Neural progenitor cell (in vitro differentiated cells): Measurements from ENCODE around the gene NTM. TPM values are rescaled to one million over a fixed set of nuclear protein-coding genes. Genes with fewer than 3 reads are reported as not detected.

ENCODE experiments used
- DNase-seq: peaks from one replicate; pipeline ENCODE4 v3.0.0-alpha.2; 2016; ENCODE audit warnings: low spot score
- H2AFZ ChIP-seq: fragments of 200-600 bp; sonication (generic); replicated peaks from 2 replicates; pipeline ENCODE4 v1.6.1; 2016; ENCODE audit warnings: antibody characterized with exemption
- H3F3A ChIP-seq: fragments of 200-600 bp; sonication (generic); 2 replicates; pipeline ENCODE4 v1.6.1; 2016; ENCODE audit warnings: antibody characterized with exemption, low read depth
- H3K27ac ChIP-seq: fragments of 200-600 bp; sonication (generic); 2 replicates; pipeline ENCODE4 v1.5.1; 2016; ENCODE audit warnings: mild to moderate bottlenecking
- H3K27me3 ChIP-seq: fragments of 200-600 bp; sonication (generic); 2 replicates; pipeline ENCODE4 v1.6.1; 2016; ENCODE audit warnings: mild to moderate bottlenecking, moderate library complexity
- H3K36me3 ChIP-seq: fragments of 200-600 bp; sonication (generic); 2 replicates; pipeline ENCODE4 v1.5.1; 2016
- H3K4me1 ChIP-seq: fragments of 200-600 bp; sonication (generic); 2 replicates; pipeline ENCODE4 v1.6.1; 2016; ENCODE audit warnings: mixed run types
- H3K4me2 ChIP-seq: fragments of 200-600 bp; sonication (generic); 2 replicates; pipeline ENCODE4 v1.6.1; 2016
- H3K4me3 ChIP-seq: fragments of 200-600 bp; sonication (generic); 2 replicates; pipeline ENCODE4 v1.5.1; 2016
- H3K79me2 ChIP-seq: fragments of 200-600 bp; sonication (generic); 2 replicates; pipeline ENCODE4 v1.6.1; 2016; ENCODE audit warnings: low read depth
- H3K9ac ChIP-seq: fragments of 200-600 bp; sonication (generic); 2 replicates; pipeline ENCODE4 v1.6.1; 2016
- H3K9me3 ChIP-seq: fragments of 200-600 bp; sonication (generic); 2 replicates; pipeline ENCODE4 v1.5.1; 2016; ENCODE audit warnings: low read depth
- H4K20me1 ChIP-seq: fragments of 200-600 bp; sonication (generic); 2 replicates; pipeline ENCODE4 v1.6.1; 2016; ENCODE audit warnings: low read depth
- H3K27ac Mint-ChIP-seq: 3 replicates; pipeline ENCODE4 v1.8.0; 2021; ENCODE audit warnings: mixed read lengths
- H3K27me3 Mint-ChIP-seq: 2 replicates; pipeline ENCODE4 v1.8.0; 2022; ENCODE audit warnings: low read depth, mild to moderate bottlenecking, inconsistent platforms, moderate library complexity, mixed read lengths; ENCODE audit not compliant: insufficient read depth
- H3K36me3 Mint-ChIP-seq: 3 replicates; pipeline ENCODE4 v1.8.0; 2021; ENCODE audit warnings: mixed read lengths
- H3K4me1 Mint-ChIP-seq: 3 replicates; pipeline ENCODE4 v1.8.0; 2021; ENCODE audit warnings: mixed read lengths
- H3K4me3 Mint-ChIP-seq: 3 replicates; pipeline ENCODE4 v1.8.0; 2021; ENCODE audit warnings: mild to moderate bottlenecking, moderate library complexity, mixed read lengths
- H3K9me3 Mint-ChIP-seq: 3 replicates; pipeline ENCODE4 v1.8.0; 2020; ENCODE audit warnings: mixed read lengths
- EZH2 ChIP-seq: fragments of 200-600 bp; sonication (generic); IDR thresholded peaks from 2 replicates; pipeline ENCODE4 v1.6.1; 2017; ENCODE audit warnings: antibody characterized with exemption, mild to moderate bottlenecking, moderate library complexity
- EZH2phosphoT487 ChIP-seq: fragments of 200-600 bp; sonication (generic); IDR thresholded peaks from 2 replicates; pipeline ENCODE4 v1.6.1; 2017; ENCODE audit warnings: antibody characterized with exemption
- total RNA-seq: library from RNA; depleted of rRNA; stranded (reverse); fragments of >200 nt; gene quantifications from 2 replicates; pipeline ENCODE4 v1.2.3, GENCODE V29; 2015; ENCODE audit warnings: low replicate concordance
- TF ChIP-seq, protein P1 (sequence below): fragments of 200-600 bp; sonication (generic); IDR thresholded peaks from 2 replicates; pipeline ENCODE4 v1.5.1; 2017; ENCODE audit warnings: antibody characterized with exemption, mild to moderate bottlenecking

Gene NTM
- total RNA-seq, 1 donor from 2014 or later: 4.3 TPM

DNA sequence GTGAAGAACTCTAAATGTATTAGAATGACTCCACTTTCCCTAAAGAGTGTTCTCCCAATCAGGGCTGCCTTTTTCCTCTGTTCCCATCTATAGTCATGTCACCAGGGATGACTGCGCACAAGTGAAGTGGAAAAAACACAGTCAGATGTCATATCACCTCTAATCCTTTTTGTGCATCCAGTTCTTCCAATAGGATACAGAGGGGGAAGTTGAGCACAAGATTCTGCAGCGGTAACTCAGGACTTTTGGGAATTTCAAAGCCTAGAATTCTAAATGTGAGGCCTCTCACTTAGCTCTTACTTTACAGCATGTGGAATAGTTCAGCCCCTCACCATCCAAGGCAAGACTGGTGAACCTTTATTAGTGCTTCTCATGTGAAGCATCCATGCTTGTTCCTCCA lies 602.6 kb downstream of the NTM start:
- Mint-ChIP-seq H3K27me3 (no peaks in the 10 kb centered on the region), H3K9me3 (no peaks in the 10 kb centered on the region), H3K36me3 (no peaks in the 10 kb centered on the region), H3K4me3 (no peak overlapping the region), H3K27ac (no peak overlapping the region), H3K4me1 (peaks cover 10% of the 10 kb centered on the region)
- H3K9ac ChIP-seq: no peak overlapping the region
- no peak for TF ChIP-seq EZH2
- TF ChIP-seq, protein P1, sequence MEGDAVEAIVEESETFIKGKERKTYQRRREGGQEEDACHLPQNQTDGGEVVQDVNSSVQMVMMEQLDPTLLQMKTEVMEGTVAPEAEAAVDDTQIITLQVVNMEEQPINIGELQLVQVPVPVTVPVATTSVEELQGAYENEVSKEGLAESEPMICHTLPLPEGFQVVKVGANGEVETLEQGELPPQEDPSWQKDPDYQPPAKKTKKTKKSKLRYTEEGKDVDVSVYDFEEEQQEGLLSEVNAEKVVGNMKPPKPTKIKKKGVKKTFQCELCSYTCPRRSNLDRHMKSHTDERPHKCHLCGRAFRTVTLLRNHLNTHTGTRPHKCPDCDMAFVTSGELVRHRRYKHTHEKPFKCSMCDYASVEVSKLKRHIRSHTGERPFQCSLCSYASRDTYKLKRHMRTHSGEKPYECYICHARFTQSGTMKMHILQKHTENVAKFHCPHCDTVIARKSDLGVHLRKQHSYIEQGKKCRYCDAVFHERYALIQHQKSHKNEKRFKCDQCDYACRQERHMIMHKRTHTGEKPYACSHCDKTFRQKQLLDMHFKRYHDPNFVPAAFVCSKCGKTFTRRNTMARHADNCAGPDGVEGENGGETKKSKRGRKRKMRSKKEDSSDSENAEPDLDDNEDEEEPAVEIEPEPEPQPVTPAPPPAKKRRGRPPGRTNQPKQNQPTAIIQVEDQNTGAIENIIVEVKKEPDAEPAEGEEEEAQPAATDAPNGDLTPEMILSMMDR: no peak
- TF ChIP-seq EZH2phosphoT487: no peak
- no peak overlapping the region for H3K4me2 ChIP-seq
- H3K27me3 ChIP-seq: no peaks in the 10 kb centered on the region
- H3K9me3 ChIP-seq: no peaks in the 10 kb centered on the region
- H3K4me1 ChIP-seq: peaks cover 36% of the 10 kb centered on the region
- H3K4me3 ChIP-seq: no peak overlapping the region
- no peak overlapping the region for H3K27ac ChIP-seq
- H3K36me3 ChIP-seq: no peaks in the 10 kb centered on the region
- no peaks in the 10 kb centered on the region for H4K20me1 ChIP-seq
- no peak overlapping the region for H2AFZ ChIP-seq
- H3F3A ChIP-seq: peaks cover 19% of the 10 kb centered on the region
- DNase-seq: no peak
- no peaks in the 10 kb centered on the region for H3K79me2 ChIP-seq

DNA sequence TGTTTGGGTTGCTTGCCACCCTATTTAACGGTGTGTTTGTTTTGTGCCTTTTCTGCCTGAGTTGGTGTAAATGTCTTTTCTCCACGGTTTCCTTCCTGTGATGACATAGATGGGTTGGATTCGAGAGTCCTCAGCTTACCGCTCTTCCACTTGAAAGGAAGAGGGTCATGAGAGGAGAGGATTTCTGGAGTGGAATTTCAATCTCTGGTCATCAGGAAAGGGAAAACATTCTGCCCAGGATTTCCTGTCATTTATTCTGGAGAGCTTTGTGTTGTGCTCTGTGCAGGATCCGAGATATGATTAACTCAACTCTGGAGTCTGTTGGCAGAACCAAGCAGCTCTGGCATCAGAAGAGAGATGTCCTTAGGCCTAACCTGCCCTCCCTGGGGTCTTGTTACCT lies 605.2 kb downstream of the NTM start:
- Histone ChIP-seq H3K27ac (no peak overlapping the region), H3K36me3 (no peaks in the 10 kb centered on the region), H3K27me3 (no peaks in the 10 kb centered on the region), H2AFZ (no peak overlapping the region), H3K9me3 (no peaks in the 10 kb centered on the region), H3K9ac (no peak overlapping the region), H3K4me1 (peaks cover 47% of the 10 kb centered on the region), H4K20me1 (no peaks in the 10 kb centered on the region), H3K79me2 (no peaks in the 10 kb centered on the region), H3F3A (peaks cover 26% of the 10 kb centered on the region), H3K4me3 (no peak overlapping the region), H3K4me2 (no peak overlapping the region)
- Mint-ChIP-seq H3K27me3 (no peaks in the 10 kb centered on the region), H3K4me3 (no peak overlapping the region), H3K36me3 (no peaks in the 10 kb centered on the region), H3K9me3 (no peaks in the 10 kb centered on the region), H3K27ac (no peak overlapping the region), H3K4me1 (peaks cover 13% of the 10 kb centered on the region)
- no peak for DNase-seq
- TF ChIP-seq EZH2phosphoT487 (no peak), EZH2 (no peak)
- TF ChIP-seq, protein P1: no peak

DNA sequence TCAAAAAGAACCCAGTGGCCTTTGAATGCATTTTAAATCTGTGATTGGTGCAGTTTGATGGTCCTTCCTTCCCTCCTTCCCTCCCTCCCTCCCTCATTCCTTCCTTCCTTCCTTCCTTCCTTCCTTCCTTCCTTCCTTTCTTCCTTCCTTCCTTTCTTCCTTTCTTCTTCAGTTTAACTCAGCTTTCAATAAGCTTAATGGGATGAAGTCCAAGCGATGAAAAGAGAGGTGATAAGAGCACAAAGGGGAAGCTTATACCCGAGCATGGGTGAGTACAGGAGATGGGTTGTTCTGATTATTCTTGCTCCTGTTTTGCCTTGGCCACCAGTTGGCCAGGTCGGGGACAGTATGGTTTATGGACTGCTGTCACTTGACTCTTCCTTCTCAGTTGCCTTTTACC lies 605.6 kb downstream of the NTM start:
- H3K9ac ChIP-seq: no peak overlapping the region
- no peaks in the 10 kb centered on the region for H3K27me3 ChIP-seq
- peaks cover 51% of the 10 kb centered on the region for H3K4me1 ChIP-seq
- DNase-seq: no peak
- Mint-ChIP-seq H3K36me3 (no peaks in the 10 kb centered on the region), H3K27me3 (no peaks in the 10 kb centered on the region), H3K4me3 (no peak overlapping the region), H3K27ac (no peak overlapping the region), H3K9me3 (no peaks in the 10 kb centered on the region), H3K4me1 (peaks cover 13% of the 10 kb centered on the region)
- TF ChIP-seq EZH2 (no peak), EZH2phosphoT487 (no peak)
- TF ChIP-seq, protein P1: no peak
- no peaks in the 10 kb centered on the region for H3K79me2 ChIP-seq
- no peak overlapping the region for H3K27ac ChIP-seq
- peaks cover 30% of the 10 kb centered on the region for H3F3A ChIP-seq
- no peak overlapping the region for H3K4me3 ChIP-seq
- H2AFZ ChIP-seq: no peak overlapping the region
- no peaks in the 10 kb centered on the region for H3K36me3 ChIP-seq
- H4K20me1 ChIP-seq: no peaks in the 10 kb centered on the region
- H3K4me2 ChIP-seq: no peak overlapping the region
- H3K9me3 ChIP-seq: no peaks in the 10 kb centered on the region
